Right renal cortex interstitium (tissue), 3 donors: ENCODE measurements around the gene DOCK3. TPM values are rescaled to one million over a fixed set of nuclear protein-coding genes. Genes with fewer than 3 reads are reported as not detected.
"Not testable (repeated sequence)": the region's sequence is repeated elsewhere in the genome, so short reads cannot be mapped to it uniquely, and the experiment has no call there.

ENCODE experiments used
- DNase-seq, 3 donors: peaks; one replicate each; pipeline ENCODE4 v3.0.0-alpha.2; 2013; ENCODE audit warnings: low read depth in 3 of 3, low spot score in 2 of 3
- polyA plus RNA-seq, 3 donors: library from polyadenylated mRNA; unstranded; fragments of 120-200 nt; gene quantifications; one replicate each; pipeline ENCODE4 v1.2.1, GENCODE V29; 2013; ENCODE audit not compliant: insufficient read length in 3 of 3

Gene DOCK3
- polyA plus RNA-seq, 3 donors = 0.88 to 1.4 (median 1.2) TPM

DNA sequence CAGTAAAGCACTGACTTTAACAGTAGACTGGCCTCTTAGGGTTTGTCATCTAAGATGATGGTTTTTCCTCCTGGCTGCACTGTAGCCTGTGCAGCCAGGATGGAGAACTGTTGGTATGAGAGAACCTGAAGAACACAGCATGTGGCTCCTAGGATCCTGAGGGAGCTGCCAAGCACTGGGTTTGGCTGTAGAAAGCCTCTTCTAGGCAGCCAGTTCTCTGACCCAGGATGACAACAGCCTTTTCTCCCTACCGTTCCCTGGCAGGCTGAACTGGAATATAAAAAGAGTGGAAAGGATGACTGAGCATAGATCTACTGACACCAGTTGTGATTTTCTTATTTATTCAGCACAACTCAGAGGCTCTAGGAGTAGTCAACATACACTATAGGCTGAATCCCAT, 676.0 kb downstream of the DOCK3 start:
- no peak for DNase-seq

DNA sequence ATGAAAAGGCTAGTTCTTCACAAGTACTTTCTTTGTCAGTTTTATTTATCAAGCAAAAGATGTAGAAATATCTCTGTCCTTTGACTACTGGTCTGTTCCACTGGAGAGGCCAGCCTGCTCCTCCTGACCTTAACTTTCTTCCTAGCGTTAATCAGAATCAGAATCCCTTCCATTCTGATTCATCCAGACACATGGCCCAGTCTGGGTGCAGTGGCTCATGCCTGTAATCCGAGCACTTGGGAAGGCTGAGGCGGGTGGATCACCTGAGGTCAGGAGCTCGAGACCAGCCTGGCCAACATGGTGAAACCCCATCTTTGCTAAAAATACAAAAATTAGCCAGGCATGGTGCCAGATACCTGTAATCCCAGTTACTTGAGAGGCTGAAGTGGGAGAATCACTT, 678.4 kb downstream of the DOCK3 start:
- DNase-seq = no peak

DNA sequence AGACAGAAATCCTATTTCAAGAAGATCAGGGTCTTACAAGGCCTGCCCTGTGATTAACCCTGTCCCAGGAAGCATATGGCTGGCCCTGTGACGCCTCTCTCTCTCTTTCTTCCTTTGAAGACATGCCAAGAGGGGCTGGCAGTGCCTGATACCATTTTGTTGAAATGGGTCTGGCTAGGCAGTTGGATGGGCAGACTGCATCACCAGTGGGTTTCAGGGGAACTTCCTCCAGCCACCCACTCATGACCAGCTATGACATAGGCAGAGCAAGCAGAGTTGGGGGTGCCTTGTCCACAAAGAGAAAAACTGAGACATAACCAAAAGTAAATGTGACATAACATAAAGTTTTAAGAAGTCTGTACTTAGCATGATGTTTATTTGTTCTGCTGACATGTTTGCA, 679.0 kb downstream of the DOCK3 start:
- no peak for DNase-seq

DNA sequence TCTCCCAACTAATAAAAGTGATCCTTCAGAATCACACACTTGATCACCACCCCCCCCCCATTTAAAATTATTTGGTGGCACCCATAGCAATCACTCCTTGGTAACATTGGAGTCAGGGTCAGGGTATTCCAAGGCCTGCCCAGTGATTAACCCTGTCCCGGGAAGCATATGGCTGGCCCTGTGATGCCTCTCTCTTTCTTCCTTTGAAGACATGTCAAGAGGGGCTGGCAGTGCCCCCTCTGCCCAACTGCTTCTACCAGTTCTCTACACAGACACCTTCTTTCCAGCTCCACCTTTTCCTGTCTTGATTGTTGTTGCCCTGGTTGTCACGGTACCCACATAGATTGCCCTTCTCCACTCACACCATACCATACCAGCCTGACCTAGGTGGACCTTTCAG, 679.4 kb downstream of the DOCK3 start:
- DNase-seq = no peak

DNA sequence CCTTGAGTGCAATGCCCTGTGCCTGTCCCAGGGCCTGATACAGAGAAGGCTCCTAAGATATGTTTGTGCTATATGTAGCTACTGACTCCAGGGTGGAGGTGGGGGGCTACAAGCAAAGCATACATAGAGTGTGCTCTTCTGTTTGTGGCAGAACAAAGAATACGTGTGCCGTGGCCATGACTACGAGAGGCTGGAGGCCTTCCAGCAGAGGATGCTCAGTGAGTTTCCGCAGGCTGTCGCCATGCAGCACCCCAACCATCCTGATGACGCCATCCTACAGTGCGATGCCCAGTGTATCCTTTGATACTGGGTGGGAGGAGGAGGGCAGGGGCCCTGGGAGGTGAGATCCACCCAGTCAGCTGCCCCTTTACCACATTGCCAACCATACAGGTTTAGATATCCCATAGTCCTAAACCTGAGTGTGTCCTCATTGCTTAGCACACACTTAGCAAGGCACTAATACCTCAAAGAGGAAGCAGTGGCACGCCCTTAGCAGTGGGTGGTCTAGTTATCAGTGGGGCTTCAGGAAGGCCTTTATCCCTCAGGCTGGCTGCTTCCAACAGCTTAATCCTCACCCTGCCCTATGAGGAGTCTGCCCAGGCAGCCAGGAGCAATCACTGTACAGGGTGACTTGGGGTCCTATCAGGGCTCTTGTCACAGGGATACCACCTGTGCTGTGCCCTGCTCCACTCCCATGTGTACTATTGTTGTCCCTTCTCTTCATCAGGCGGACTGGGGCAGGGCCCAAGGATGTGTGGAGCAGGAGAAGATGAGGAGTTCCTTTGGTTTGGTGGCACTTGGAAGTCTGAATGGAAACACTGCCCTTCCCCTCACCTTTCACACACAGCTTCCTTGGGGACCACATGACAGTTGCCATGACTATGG, 680.2 kb downstream of the DOCK3 start:
- DNase-seq = no peak

DNA sequence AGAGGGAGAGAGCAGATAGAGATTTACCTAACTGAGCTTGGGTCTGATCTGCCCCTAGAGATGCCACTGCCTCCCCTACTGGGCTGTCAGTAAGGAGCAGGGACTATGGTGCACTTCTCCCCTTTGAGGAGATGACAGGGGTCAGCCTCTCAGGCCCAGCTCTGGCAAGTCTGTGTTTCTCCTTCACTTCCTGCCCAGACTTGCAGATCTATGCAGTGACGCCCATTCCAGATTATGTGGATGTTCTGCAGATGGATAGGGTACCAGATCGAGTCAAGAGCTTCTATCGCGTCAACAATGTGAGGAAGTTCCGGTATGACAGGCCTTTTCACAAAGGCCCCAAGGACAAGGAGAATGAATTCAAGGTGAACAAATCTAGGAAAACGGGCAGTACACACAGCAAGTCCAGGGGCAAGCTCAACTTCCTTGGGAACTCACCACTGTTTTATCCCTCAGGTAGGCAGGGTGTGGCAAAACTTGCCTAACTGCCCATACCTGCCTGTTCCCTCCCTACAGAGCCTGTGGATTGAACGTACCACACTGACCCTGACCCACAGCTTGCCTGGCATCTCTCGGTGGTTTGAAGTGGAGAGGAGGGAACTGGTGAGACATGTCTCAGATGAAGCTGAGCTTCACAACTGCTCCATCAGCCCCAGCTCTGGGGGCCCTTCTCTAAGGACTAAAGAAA, 681.3 kb downstream of the DOCK3 start:
- no peak for DNase-seq

DNA sequence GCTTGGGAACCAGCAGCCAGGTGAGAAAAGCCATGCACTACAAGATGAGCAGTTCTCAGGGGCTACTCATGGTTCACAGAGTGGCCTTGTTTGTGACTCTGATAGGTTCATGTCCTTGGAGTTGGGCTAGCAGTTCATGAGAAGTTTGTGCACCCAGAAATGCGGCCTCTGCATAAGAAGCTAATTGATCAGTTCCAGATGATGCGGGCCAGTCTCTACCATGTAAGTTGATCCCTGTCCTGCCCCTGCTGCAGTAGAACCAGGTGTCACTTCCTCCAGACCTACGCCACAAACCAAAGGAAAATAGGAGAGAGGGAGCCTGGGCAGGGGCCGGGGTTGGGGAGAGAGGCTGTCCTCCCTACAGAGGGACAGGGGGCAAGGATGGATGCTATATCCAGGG, 683.1 kb downstream of the DOCK3 start:
- DNase-seq = no peak

DNA sequence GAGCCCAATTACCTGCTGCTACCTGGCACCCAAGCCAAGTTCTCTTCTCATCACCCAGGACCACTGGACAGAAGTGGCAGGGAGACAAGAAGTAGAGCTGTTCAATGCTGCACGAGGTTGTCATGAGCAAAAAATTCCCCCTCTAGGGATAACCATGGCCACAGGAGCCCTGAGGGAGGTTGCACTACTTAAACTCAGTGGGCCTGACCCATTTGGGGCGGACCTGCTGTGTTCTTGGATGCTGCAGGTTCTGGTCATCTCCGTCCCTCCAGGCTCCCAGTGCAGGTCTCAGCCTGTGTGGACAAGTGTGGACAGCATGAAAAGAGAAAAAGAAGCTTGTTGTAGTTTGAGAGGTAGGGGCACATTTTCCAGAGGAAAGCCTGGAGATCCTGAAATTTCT, 684.3 kb downstream of the DOCK3 start:
- DNase-seq = no peak

DNA sequence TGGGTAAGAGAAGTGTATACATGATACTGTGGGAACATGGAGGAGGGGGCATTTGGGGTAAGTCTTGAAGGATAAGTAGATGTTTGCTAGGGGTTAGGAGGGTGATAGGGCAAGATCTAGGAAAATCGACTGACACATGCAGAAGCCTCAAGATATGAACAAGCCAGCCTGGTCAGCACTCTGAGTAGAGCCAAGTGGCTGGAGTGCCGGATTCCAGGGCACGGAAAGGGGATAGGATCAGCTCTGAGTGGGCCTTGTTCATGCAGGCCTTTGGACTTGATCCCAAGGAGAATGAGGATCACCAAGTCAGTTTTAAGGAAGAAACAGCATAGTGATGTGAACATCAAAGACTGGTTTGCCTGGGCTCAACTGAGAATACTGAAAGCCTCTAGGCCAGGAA, 686.1 kb downstream of the DOCK3 start:
- DNase-seq = no peak

DNA sequence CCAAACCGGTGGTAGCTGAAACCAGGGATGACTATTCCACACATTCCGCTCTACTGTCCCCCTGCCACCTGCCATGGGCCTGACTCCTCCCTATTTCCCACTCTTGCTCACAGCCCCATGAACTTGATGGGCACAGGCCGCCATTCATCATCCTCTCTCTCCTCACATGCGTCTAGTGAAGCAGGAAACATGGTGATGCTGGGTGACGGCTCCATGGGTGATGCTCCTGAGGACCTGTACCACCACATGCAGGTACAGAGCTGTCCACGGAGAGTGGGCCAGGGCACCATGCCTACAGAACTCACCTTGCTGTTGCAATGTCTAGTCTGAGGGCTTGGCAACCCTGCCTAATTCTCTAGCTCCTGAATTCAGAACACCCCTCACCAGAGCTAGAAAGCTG, 687.0 kb downstream of the DOCK3 start:
- no peak for DNase-seq

DNA sequence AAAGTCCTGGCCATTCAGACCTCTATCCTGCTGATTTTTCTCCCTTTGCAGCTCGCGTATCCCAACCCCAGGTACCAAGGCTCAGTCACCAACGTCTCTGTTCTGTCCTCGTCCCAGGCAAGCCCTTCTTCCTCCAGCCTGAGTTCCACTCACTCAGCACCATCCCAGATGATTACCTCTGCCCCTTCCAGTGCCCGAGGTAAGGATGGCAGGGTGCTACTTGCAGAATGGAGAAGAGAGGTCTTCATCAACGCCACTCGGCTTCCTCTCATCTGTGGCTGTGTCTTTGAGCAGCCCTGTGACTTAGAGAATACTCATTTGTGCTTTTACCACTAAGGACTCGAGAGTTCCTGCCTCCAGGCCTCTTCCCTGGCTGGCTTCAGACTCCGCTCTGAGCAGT, 687.7 kb downstream of the DOCK3 start:
- DNase-seq = no peak

DNA sequence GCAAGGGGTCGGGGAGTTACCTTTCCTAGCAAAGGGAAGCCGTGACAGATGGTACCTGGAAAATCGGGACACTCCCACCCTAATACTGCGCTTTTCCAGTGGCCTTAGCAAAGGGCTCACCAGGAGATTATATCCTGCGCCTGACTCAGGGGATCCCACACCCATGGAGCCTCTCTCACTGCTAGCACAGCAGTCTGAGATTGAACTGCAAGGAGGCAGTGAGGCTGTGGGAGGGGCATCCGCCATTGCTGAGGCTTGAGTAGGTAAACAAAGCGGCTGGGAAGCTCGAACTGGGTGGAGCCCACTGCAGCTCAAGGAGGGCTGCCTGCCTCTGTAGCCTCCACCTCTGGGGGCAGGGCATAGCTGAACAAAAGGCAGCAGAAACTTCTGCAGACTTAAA, 693.5 kb downstream of the DOCK3 start:
- DNase-seq = not testable (repeated sequence)

DNA sequence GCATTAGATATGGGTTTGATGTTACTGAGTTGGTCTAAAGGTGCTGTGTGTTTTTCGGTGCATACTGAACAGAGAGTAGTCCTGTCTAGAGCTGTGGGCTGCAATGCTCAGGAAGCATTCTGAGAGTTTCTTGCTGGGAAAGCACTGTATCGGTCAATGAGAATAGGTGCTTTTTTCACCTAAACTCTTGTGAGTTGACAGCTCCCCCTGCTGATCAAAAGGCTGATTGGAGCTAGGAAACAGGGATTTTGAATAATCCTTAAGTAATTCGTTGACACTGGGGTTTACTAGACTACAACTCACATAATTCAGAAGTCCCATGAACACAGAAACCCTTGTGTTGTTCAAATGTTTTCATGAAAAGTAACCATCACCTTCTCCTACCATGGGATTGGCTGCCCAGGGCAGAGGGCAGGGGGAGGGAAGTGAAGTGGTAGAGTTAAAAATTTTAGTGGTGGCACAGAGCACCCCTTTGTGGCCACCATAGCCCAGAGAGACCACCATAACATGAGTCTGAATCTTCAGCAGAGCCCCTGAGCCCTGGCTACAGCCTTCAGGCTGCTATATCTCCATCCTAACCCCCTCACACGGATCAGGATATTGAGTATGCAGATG, 697.3 kb downstream of the DOCK3 start:
- DNase-seq = peak in 2 of 3 donors; percentile 51 to 53

DNA sequence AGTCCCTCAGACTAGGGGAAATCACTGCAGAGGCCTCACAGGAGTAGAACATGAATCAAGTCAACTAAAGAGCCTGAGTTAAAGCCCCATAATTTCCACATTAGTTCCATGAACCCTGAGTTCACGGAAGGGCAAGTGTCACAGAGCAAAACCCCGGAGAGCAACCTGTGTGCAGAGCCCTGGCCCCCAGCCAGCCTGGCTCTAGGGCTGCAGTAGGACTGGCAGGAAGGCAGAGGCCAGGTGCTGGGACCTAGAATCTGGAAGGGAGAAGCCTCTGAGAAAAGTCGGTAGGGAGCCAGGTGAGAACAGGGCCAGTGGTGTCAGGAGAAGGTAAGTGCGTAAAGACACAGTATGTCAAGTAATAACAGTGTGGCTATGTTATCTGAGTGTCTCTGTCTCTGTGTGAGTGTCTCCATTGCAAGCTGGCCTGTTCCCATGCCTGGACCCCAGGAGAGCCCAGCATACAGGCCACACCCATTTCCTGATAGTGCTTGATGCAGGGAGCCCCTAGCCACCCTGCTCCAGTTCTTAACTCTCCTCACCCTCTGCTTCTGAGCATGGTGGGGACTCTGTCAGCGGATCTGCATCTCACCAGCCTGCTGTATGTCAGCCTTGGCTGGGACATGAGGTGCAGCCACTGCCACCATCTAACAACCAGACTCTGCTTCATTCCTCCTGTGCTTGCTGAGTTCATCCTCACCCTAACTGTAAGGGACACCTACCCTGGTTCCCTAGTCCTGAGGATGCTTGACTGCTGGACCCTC, 699.1 kb downstream of the DOCK3 start:
- no peak for DNase-seq

DNA sequence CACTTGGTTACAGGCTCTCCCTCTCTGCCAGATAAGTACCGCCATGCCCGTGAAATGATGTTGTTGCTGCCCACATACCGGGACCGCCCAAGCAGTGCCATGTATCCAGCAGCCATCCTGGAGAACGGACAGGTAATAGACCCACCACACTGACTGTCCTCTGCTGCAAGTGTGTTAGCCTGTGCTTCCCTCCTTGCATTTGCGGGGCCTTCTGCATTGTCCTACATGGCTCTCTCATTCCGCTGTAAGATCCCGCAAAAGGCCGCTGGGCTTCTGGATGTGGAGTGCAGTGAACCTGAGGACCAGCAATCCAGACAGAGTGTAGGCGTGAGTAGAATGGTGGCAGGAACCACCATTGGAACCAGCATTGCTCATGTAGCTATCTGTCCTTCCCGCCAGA, 699.7 kb downstream of the DOCK3 start:
- DNase-seq = no peak

DNA sequence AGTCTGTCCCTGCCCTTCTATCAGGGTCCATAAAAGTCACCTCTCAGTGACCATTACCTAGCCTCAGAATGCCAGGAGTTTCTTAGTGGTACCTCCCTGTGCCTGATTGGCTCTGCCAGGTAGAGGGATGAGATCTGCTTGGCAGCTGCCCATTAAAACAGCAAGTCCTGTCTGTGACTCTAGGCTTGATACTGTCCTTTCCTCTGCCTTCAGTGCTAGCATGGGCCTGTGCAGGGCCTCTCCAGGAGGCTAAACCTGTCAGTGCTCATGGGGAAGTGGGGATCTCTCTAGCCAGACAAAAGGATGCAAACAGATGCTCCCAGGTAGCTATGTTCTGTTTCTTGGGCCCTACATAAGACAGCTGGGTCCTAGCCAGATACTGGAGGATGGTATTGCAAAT, 700.4 kb downstream of the DOCK3 start:
- DNase-seq = no peak

DNA sequence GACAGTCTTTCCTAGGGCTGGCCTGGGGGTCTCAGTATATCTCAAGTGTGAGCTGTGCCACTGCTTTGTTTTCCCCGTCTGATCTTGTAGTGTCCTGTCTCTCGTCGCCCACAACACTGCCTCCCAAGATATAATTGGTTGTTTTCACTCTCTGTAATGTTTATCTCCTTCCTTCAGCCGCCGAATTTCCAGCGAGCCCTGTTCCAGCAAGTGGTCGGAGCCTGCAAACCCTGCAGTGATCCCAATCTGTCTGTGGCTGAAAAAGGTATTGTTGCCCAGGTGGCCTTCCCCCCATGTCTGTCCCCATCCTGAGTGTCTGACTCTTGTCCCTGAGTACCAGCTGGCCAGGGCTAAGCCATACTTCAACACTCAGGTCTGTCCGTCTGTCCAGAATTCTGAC, 700.8 kb downstream of the DOCK3 start:
- DNase-seq = no peak

DNA sequence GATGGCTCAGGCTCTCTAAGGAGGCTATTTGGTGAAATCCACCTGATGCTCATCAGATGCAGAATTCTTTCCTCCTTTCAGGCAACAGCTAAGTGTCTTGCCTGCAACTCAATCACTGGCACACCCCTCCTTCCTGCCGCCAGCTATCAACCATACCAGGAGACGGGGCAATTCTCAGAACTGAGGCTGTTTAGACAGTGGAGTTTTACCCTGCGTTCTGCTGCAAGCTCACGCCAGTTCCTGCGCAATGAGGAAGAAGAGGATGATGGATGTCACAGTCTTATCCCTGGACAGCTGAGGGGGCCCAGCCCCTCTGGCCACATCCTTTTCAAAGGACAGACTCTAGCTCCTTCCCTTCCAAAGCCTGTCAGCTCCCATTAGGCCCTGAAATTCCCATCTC, 703.3 kb downstream of the DOCK3 start:
- no peak for DNase-seq

DNA sequence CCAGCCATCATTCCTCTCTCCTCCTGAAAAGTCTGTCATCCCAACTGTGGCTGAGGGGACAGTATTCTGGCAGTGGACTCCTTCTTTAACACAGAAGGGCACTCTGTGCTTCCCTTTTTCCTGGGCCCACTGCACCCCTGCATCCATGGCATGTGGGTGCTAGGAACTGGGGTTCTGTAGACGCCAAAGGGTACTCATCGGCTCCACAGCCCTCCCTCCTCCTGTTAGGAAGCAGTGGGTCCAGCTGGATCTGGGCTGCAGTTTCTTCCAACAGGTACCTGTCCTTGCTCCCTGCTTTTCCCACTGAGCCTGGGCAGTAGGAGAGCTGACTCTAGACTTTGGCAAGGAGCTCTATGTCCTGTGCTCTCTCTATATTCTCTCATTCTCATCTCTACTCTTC, 704.0 kb downstream of the DOCK3 start:
- DNase-seq = no peak

DNA sequence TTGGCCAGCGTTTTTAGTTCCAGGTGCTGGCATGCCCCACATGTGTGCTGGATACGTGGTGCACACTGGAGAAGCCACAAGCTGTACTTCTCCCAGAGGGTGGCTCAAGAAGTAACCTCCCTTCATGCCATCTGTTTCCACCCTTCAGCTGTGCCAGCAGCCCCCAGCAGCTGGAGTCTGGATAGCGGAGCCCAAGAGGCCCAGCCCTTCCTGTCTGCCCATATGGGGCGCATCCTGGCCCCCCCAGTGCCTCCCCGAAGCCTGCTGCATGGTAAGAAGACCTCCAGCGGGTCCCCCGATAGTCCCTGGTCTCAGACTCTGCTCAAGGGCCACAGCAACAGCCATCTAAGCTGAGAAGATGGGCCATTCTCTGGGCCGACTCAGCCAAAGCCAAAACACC, 704.6 kb downstream of the DOCK3 start:
- no peak for DNase-seq
